GM23338 (cell line): ENCODE results near the gene UPK1B. TPM values are rescaled to one million over a fixed set of nuclear protein-coding genes. Genes with fewer than 3 reads are reported as not detected.

Experiments used
- ATAC-seq: fragments of 200-7000 bp; cut with Tn5 transposase; 3 replicates; pipeline ENCODE4 v1.9.1; 2020
- DNase-seq: peaks from one replicate; pipeline ENCODE4 v3.0.0-alpha.2; 2015; ENCODE audit warnings: low spot score
- H2AFZ ChIP-seq: fragments of 200-600 bp; sonication (generic); 2 replicates; pipeline ENCODE4 v1.8.0; 2016; ENCODE audit warnings: antibody characterized with exemption, mild to moderate bottlenecking, moderate library complexity
- H3F3A ChIP-seq: fragments of 200-600 bp; sonication (generic); replicated peaks from 2 replicates; pipeline ENCODE4 v1.8.0; 2017; ENCODE audit warnings: antibody characterized with exemption, mixed run types, low read depth
- H3K27ac ChIP-seq: fragments of 200-600 bp; sonication (generic); 2 replicates; pipeline ENCODE4 v1.6.1; 2016; ENCODE audit warnings: low read depth
- H3K27me3 ChIP-seq: fragments of 200-600 bp; sonication (generic); 2 replicates; pipeline ENCODE4 v1.8.0; 2016; ENCODE audit warnings: mild to moderate bottlenecking, mixed run types, moderate library complexity; ENCODE audit not compliant: insufficient read depth
- H3K36me3 ChIP-seq: fragments of 200-600 bp; sonication (generic); 2 replicates; pipeline ENCODE4 v1.8.0; 2016; ENCODE audit warnings: mild to moderate bottlenecking; ENCODE audit not compliant: insufficient read depth
- H3K4me1 ChIP-seq: fragments of 200-600 bp; sonication (generic); 2 replicates; pipeline ENCODE4 v1.8.0; 2016; ENCODE audit warnings: mild to moderate bottlenecking, moderate library complexity; ENCODE audit not compliant: insufficient read depth
- H3K4me2 ChIP-seq: fragments of 200-600 bp; sonication (generic); 2 replicates; pipeline ENCODE4 v1.7.1; 2017; ENCODE audit warnings: mixed run types
- H3K4me3 ChIP-seq: fragments of 200-600 bp; sonication (generic); 2 replicates; pipeline ENCODE4 v1.6.1; 2016; ENCODE audit warnings: mixed run types
- H3K79me2 ChIP-seq: fragments of 200-600 bp; sonication (generic); replicated peaks from 2 replicates; pipeline ENCODE4 v1.8.0; 2017; ENCODE audit warnings: mild to moderate bottlenecking; ENCODE audit not compliant: insufficient read depth
- H3K9me2 ChIP-seq: fragments of 200-600 bp; sonication (generic); 2 replicates; pipeline ENCODE4 v1.8.0; 2017; ENCODE audit not compliant: insufficient read depth
- H4K20me1 ChIP-seq: fragments of 200-600 bp; sonication (generic); replicated peaks from 2 replicates; pipeline ENCODE4 v1.8.0; 2017; ENCODE audit warnings: mild to moderate bottlenecking; ENCODE audit not compliant: insufficient read depth
- H3K27ac Mint-ChIP-seq: 2 replicates; pipeline ENCODE4 v1.8.0; 2020; ENCODE audit warnings: inconsistent platforms, mild to moderate bottlenecking, moderate library complexity, mixed read lengths
- H3K27me3 Mint-ChIP-seq: 3 replicates; pipeline ENCODE4 v1.8.0; 2022; ENCODE audit warnings: low read depth, mild to moderate bottlenecking, moderate library complexity, mixed read lengths, inconsistent platforms; ENCODE audit not compliant: insufficient read depth, poor library complexity
- H3K36me3 Mint-ChIP-seq: 3 replicates; pipeline ENCODE4 v1.8.0; 2021; ENCODE audit warnings: low read depth, mild to moderate bottlenecking, inconsistent platforms, moderate library complexity, mixed read lengths
- H3K4me1 Mint-ChIP-seq: 3 replicates; pipeline ENCODE4 v1.8.0; 2020; ENCODE audit warnings: mild to moderate bottlenecking, inconsistent platforms, mixed read lengths
- H3K4me3 Mint-ChIP-seq: 3 replicates; pipeline ENCODE4 v1.8.0; 2021; ENCODE audit warnings: moderate library complexity, mild to moderate bottlenecking, inconsistent platforms, mixed read lengths
- H3K9me3 Mint-ChIP-seq: 3 replicates; pipeline ENCODE4 v1.8.0; 2020; ENCODE audit warnings: moderate library complexity, mild to moderate bottlenecking, inconsistent platforms, mixed read lengths
- CREB1 ChIP-seq: fragments of 250-450 bp; sonication (Bioruptor Pico); IDR thresholded peaks from 2 replicates; pipeline ENCODE4 v1.5.0; 2020; ENCODE audit warnings: low read depth, mild to moderate bottlenecking, moderate library complexity
- ETS1 ChIP-seq: IDR thresholded peaks from 2 replicates; pipeline ENCODE4 v1.6.1; 2016; ENCODE audit warnings: antibody characterized with exemption
- EZH2 ChIP-seq: fragments of 200-600 bp; sonication (generic); IDR thresholded peaks from one replicate; pipeline ENCODE4 v1.8.0; 2017; ENCODE audit warnings: antibody characterized with exemption, mild to moderate bottlenecking, low read depth; ENCODE audit not compliant: unreplicated experiment
- EZH2phosphoT487 ChIP-seq: fragments of 200-600 bp; sonication (generic); IDR thresholded peaks from one replicate; pipeline ENCODE4 v1.8.1; 2018; ENCODE audit warnings: antibody characterized with exemption; ENCODE audit not compliant: unreplicated experiment
- JUNB ChIP-seq: IDR thresholded peaks from one replicate; pipeline ENCODE4 v1.6.1; 2016; ENCODE audit warnings: antibody characterized with exemption; ENCODE audit not compliant: unreplicated experiment
- NANOG ChIP-seq: IDR thresholded peaks from 2 replicates; pipeline ENCODE4 v1.6.1; 2016; ENCODE audit warnings: antibody characterized with exemption, borderline replicate concordance
- POLR2AphosphoS5 ChIP-seq: IDR thresholded peaks from 2 replicates; pipeline ENCODE4 v1.6.1; 2016; ENCODE audit warnings: antibody characterized with exemption, low read depth
- REST ChIP-seq: IDR thresholded peaks from one replicate; pipeline ENCODE4 v1.6.1; 2018; ENCODE audit warnings: antibody characterized with exemption; ENCODE audit not compliant: unreplicated experiment
- STAT1 ChIP-seq: IDR thresholded peaks from one replicate; pipeline ENCODE4 v1.6.1; 2016; ENCODE audit warnings: antibody characterized with exemption; ENCODE audit not compliant: unreplicated experiment
- ZNF114 ChIP-seq: fragments of 250-450 bp; sonication (Bioruptor Pico); IDR thresholded peaks from 2 replicates; pipeline ENCODE4 v1.5.0; 2020; ENCODE audit warnings: mild to moderate bottlenecking, moderate library complexity
- ZNF331 ChIP-seq: fragments of 250-450 bp; sonication (Bioruptor Pico); IDR thresholded peaks from 2 replicates; pipeline ENCODE4 v1.5.0; 2020; ENCODE audit warnings: low read depth, mild to moderate bottlenecking, moderate library complexity
- polyA plus RNA-seq: library from polyadenylated mRNA; unstranded; fragments of >200 nt; fragmentation: Nextera tagmentation; extraction: Ambion mirVana; gene quantifications from 2 replicates; pipeline ENCODE4 v1.2.1, GENCODE V29; 2016
- total RNA-seq: library from RNA; depleted of rRNA; stranded (reverse); fragments of >200 nt; shearing (Covaris generic); gene quantifications from 2 replicates; pipeline ENCODE4 v1.2.3, GENCODE V29; 2014
- TF ChIP-seq, protein P1 (sequence below): fragments of 250-450 bp; sonication (Bioruptor Pico); IDR thresholded peaks from 2 replicates; pipeline ENCODE4 v1.5.0; 2020; ENCODE audit warnings: mild to moderate bottlenecking, moderate library complexity
- TF ChIP-seq, protein P2 (sequence below), 2 experiments: fragments of 200-600 bp in 1 of 2; sonication (generic) in 1 of 2; conservative IDR thresholded peaks; 2 replicates each; pipeline versions ENCODE4 v1.5.1 to v1.6.1; 2016 to 2017; ENCODE audit warnings: antibody characterized with exemption in 2 of 2, low read depth in 2 of 2, mild to moderate bottlenecking in 2 of 2, moderate library complexity in 1 of 2

The UPK1B gene
- total and polyA plus RNA-seq, 2 experiments from 2014 or later: 0.39 to 0.66 TPM

DNA sequence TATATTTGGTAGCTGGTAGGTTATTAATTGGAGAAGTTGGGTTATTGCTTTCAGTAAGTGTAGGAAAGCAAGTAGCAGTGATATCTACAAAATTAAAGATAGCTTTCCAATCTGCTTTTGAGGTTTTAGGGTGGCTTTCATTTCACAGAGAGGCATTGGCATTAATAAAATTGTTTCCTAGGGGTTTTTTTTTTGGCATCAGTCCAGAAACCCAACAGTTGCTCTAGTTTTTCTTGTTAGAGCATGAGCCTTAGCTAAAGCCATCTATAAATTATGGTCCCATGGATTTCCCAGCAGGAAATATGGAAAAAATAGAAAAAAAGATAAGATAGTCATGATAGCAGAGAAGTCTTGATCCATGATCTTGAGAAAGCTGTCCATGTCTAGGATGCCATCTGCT, 70.3 kb downstream of the UPK1B start:
- peaks cover 16% of the 10 kb centered on the region for H3K4me1 ChIP-seq
- H2AFZ ChIP-seq: no peak overlapping the region
- no peak overlapping the region for H3K4me3 Mint-ChIP-seq
- DNase-seq: no peak
- no peak overlapping the region for H3K4me3 ChIP-seq
- H3K4me1 Mint-ChIP-seq: peaks cover 8% of the 10 kb centered on the region
- H3K9me3 Mint-ChIP-seq: peaks cover 33% of the 10 kb centered on the region
- H3K36me3 Mint-ChIP-seq: peaks cover 14% of the 10 kb centered on the region; the same call in 2 of the 3 replicates
- peaks cover 18% of the 10 kb centered on the region for H3K79me2 ChIP-seq
- H3K36me3 ChIP-seq: peaks cover 4% of the 10 kb centered on the region; the same call in 1 of the 2 replicates
- peaks cover 10% of the 10 kb centered on the region for H3K27me3 Mint-ChIP-seq
- no peak overlapping the region for H3K4me2 ChIP-seq
- no peak for TF ChIP-seq EZH2phosphoT487
- no peak for TF ChIP-seq ETS1
- no peak for TF ChIP-seq REST
- no peak for TF ChIP-seq JUNB
- no peak for TF ChIP-seq CREB1 (CRISPR knock-in tag)
- no peak for TF ChIP-seq NANOG
- no peak for TF ChIP-seq STAT1
- no peak for TF ChIP-seq POLR2AphosphoS5
- TF ChIP-seq, protein P1, sequence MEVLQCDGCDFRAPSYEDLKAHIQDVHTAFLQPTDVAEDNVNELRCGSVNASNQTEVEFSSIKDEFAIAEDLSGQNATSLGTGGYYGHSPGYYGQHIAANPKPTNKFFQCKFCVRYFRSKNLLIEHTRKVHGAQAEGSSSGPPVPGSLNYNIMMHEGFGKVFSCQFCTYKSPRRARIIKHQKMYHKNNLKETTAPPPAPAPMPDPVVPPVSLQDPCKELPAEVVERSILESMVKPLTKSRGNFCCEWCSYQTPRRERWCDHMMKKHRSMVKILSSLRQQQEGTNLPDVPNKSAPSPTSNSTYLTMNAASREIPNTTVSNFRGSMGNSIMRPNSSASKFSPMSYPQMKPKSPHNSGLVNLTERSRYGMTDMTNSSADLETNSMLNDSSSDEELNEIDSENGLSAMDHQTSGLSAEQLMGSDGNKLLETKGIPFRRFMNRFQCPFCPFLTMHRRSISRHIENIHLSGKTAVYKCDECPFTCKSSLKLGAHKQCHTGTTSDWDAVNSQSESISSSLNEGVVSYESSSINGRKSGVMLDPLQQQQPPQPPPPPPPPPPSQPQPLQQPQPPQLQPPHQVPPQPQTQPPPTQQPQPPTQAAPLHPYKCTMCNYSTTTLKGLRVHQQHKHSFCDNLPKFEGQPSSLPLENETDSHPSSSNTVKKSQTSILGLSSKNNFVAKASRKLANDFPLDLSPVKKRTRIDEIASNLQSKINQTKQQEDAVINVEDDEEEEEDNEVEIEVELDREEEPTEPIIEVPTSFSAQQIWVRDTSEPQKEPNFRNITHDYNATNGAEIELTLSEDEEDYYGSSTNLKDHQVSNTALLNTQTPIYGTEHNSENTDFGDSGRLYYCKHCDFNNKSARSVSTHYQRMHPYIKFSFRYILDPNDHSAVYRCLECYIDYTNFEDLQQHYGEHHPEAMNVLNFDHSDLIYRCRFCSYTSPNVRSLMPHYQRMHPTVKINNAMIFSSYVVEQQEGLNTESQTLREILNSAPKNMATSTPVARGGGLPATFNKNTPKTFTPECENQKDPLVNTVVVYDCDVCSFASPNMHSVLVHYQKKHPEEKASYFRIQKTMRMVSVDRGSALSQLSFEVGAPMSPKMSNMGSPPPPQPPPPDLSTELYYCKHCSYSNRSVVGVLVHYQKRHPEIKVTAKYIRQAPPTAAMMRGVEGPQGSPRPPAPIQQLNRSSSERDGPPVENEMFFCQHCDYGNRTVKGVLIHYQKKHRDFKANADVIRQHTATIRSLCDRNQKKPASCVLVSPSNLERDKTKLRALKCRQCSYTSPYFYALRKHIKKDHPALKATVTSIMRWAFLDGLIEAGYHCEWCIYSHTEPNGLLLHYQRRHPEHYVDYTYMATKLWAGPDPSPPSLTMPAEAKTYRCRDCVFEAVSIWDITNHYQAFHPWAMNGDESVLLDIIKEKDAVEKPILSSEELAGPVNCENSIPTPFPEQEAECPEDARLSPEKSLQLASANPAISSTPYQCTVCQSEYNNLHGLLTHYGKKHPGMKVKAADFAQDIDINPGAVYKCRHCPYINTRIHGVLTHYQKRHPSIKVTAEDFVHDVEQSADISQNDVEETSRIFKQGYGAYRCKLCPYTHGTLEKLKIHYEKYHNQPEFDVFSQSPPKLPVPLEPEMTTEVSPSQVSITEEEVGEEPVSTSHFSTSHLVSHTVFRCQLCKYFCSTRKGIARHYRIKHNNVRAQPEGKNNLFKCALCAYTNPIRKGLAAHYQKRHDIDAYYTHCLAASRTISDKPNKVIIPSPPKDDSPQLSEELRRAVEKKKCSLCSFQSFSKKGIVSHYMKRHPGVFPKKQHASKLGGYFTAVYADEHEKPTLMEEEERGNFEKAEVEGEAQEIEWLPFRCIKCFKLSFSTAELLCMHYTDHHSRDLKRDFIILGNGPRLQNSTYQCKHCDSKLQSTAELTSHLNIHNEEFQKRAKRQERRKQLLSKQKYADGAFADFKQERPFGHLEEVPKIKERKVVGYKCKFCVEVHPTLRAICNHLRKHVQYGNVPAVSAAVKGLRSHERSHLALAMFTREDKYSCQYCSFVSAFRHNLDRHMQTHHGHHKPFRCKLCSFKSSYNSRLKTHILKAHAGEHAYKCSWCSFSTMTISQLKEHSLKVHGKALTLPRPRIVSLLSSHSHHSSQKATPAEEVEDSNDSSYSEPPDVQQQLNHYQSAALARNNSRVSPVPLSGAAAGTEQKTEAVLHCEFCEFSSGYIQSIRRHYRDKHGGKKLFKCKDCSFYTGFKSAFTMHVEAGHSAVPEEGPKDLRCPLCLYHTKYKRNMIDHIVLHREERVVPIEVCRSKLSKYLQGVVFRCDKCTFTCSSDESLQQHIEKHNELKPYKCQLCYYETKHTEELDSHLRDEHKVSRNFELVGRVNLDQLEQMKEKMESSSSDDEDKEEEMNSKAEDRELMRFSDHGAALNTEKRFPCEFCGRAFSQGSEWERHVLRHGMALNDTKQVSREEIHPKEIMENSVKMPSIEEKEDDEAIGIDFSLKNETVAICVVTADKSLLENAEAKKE (CRISPR knock-in tag): no peak
- TF ChIP-seq, protein P2, sequence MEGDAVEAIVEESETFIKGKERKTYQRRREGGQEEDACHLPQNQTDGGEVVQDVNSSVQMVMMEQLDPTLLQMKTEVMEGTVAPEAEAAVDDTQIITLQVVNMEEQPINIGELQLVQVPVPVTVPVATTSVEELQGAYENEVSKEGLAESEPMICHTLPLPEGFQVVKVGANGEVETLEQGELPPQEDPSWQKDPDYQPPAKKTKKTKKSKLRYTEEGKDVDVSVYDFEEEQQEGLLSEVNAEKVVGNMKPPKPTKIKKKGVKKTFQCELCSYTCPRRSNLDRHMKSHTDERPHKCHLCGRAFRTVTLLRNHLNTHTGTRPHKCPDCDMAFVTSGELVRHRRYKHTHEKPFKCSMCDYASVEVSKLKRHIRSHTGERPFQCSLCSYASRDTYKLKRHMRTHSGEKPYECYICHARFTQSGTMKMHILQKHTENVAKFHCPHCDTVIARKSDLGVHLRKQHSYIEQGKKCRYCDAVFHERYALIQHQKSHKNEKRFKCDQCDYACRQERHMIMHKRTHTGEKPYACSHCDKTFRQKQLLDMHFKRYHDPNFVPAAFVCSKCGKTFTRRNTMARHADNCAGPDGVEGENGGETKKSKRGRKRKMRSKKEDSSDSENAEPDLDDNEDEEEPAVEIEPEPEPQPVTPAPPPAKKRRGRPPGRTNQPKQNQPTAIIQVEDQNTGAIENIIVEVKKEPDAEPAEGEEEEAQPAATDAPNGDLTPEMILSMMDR (conservative IDR thresholded peaks at IDR 0.05; ENCODE audit: low read depth in 2 of 2): no peak
- TF ChIP-seq ZNF114 (CRISPR knock-in tag): no peak
- no peak for TF ChIP-seq EZH2
- TF ChIP-seq ZNF331 (CRISPR knock-in tag): no peak
- H3K9me2 ChIP-seq: 0 out of 2 replicates have a peak, but pooled peaks cover 5% of the 10 kb centered on the region
- H3K27ac ChIP-seq: no peak overlapping the region
- no peaks in the 10 kb centered on the region for H3K27me3 ChIP-seq
- no peak overlapping the region for H3K27ac Mint-ChIP-seq
- H3F3A ChIP-seq: no peaks in the 10 kb centered on the region
- ATAC-seq: no peak
- H4K20me1 ChIP-seq: 0 out of 2 replicates have a peak, but pooled peaks cover 2% of the 10 kb centered on the region
